HG02973 (cell line): ENCODE measurements around the gene BMP7.
"Not testable (repeated sequence)": the region's sequence is repeated elsewhere in the genome, so short reads cannot be mapped to it uniquely, and the experiment has no call there.

Experiments
- ATAC-seq: cut with Tn5 transposase; IDR thresholded peaks from one replicate; pipeline ENCODE4 v1.9.1; 2021; ENCODE audit warnings: moderate library complexity; ENCODE audit not compliant: unreplicated experiment

Gene BMP7

GRCh38 chr20:57157787-57158186 lies 108.7 kb downstream of the BMP7 start:
- ATAC-seq, result not testable (repeated sequence)

GRCh38 chr20:57157106-57157691 lies 109.2 kb downstream of the BMP7 start:
- no peak for ATAC-seq

GRCh38 chr20:57156011-57156729 lies 110.3 kb downstream of the BMP7 start:
- no peak for ATAC-seq

- no peak for ATAC-seq
Observed at GRCh38 chr20:57155415-57155814, 111.0 kb downstream of the BMP7 start.

- ATAC-seq, result no peak
Observed at GRCh38 chr20:57153238-57153905, 113.1 kb downstream of the BMP7 start.

- no peak for ATAC-seq
Observed at GRCh38 chr20:57152557-57152956, 113.9 kb downstream of the BMP7 start.

- no peak for ATAC-seq
Observed at GRCh38 chr20:57150559-57150958, 115.9 kb downstream of the BMP7 start.

- ATAC-seq, result no peak
Observed at GRCh38 chr20:57148263-57148662, 118.2 kb downstream of the BMP7 start.

- ATAC-seq, result no peak
Observed at GRCh38 chr20:57147185-57147584, 119.3 kb downstream of the BMP7 start.

GRCh38 chr20:57146155-57146554 lies 120.3 kb downstream of the BMP7 start:
- no peak for ATAC-seq

GRCh38 chr20:57145089-57145631 lies 121.3 kb downstream of the BMP7 start:
- no peak for ATAC-seq

GRCh38 chr20:57143173-57143572 lies 123.3 kb downstream of the BMP7 start:
- ATAC-seq, result no peak

GRCh38 chr20:57142667-57143066 lies 123.8 kb downstream of the BMP7 start:
- no peak for ATAC-seq

- no peak for ATAC-seq
Observed at GRCh38 chr20:57141492-57141891, 124.9 kb downstream of the BMP7 start.

GRCh38 chr20:57140416-57140965 lies 126.0 kb downstream of the BMP7 start:
- no peak for ATAC-seq

- no peak for ATAC-seq
Observed at GRCh38 chr20:57139342-57140093, 126.9 kb downstream of the BMP7 start.

- ATAC-seq, result no peak
Observed at GRCh38 chr20:57138198-57138995, 128.0 kb downstream of the BMP7 start.

GRCh38 chr20:57137676-57138075 lies 128.8 kb downstream of the BMP7 start:
- no peak for ATAC-seq

GRCh38 chr20:57136734-57137133 lies 129.7 kb downstream of the BMP7 start:
- no peak for ATAC-seq

GRCh38 chr20:57135875-57136274 lies 130.6 kb downstream of the BMP7 start:
- ATAC-seq, result no peak
